B cell (primary cell): ENCODE measurements around the gene RANBP9. TPM values are rescaled to one million over a fixed set of nuclear protein-coding genes. Genes with fewer than 3 reads are reported as not detected.

Experiments used
- ATAC-seq: fragments of 200-7000 bp; cut with Tn5 transposase; one replicate; pipeline ENCODE4 v1.10.0; 2021; ENCODE audit warnings: low read depth, mild to moderate bottlenecking, moderate number of reproducible peaks, moderate library complexity
- CTCF ChIA-PET: fragments of 350-600 bp; sonication (Branson Sonifier 250); formaldehyde crosslinking; loops from one replicate; lab custom pipeline; 2021; ENCODE audit warnings: antibody characterized with exemption, inconsistent platforms; lab: Charles Lee
- POLR2A ChIA-PET: fragments of 350-600 bp; sonication (Branson Sonifier 250); formaldehyde crosslinking; loops from one replicate; lab custom pipeline; 2021; ENCODE audit warnings: antibody characterized with exemption; lab: Charles Lee
- DNase-seq: peaks from one replicate; pipeline ENCODE4 v3.0.0; 2013
- H2AFZ ChIP-seq: 2 replicates; pipeline ENCODE4 v1.6.1; 2012; ENCODE audit warnings: mild to moderate bottlenecking, low read depth, low read length; ENCODE audit not compliant: insufficient read depth, poor library complexity, severe bottlenecking
- H3K27ac ChIP-seq, 2 donors: 1 replicate in 1 of 2; 2 replicates in 1 of 2; pipeline ENCODE4 v1.5.1; 2012 to 2013; ENCODE audit warnings: low read length in 2 of 2, mild to moderate bottlenecking in 2 of 2, moderate library complexity in 1 of 2
- H3K27me3 ChIP-seq, 4 experiments: fragments of 200-600 bp in 1 of 4; sonication (generic) in 1 of 4; replicated peaks in 1 of 4; 1 replicate in 2 of 4; 2 replicates in 2 of 4; pipeline versions ENCODE4 v1.6.1 to v1.7.0; 2013 to 2016; ENCODE audit warnings: low read length in 3 of 4, mild to moderate bottlenecking in 2 of 4, mixed read lengths in 1 of 4, moderate library complexity in 1 of 4; ENCODE audit not compliant: insufficient read depth in 4 of 4, control insufficient read depth in 3 of 4; ENCODE audit errors: control extremely low read depth in 1 of 4
- H3K36me3 ChIP-seq, 2 experiments: replicated peaks in 1 of 2; 1 replicate in 1 of 2; 2 replicates in 1 of 2; pipeline versions ENCODE4 v1.6.1 to v1.7.1; 2013; ENCODE audit warnings: low read length in 1 of 2; ENCODE audit not compliant: insufficient read depth in 2 of 2, control insufficient read depth in 1 of 2; ENCODE audit errors: control extremely low read depth in 1 of 2, extremely low read depth in 1 of 2
- H3K4me1 ChIP-seq, 2 donors: fragments of 200-600 bp in 1 of 2; sonication (generic) in 1 of 2; 1 replicate in 1 of 2; 2 replicates in 1 of 2; pipeline versions ENCODE4 v1.5.1 to v1.6.1; 2013 to 2017; ENCODE audit warnings: low read length in 2 of 2; ENCODE audit not compliant: control insufficient read depth in 2 of 2, insufficient read depth in 2 of 2
- H3K4me2 ChIP-seq: replicated peaks from 2 replicates; pipeline ENCODE3; 2012; ENCODE audit warnings: mild to moderate bottlenecking, low read depth, low read length; ENCODE audit not compliant: poor library complexity, severe bottlenecking
- H3K4me3 ChIP-seq, 5 experiments: fragments of 200-600 bp in 1 of 5; sonication (generic) in 1 of 5; 1 replicate in 3 of 5; 2 replicates in 2 of 5; pipeline versions ENCODE4 v1.5.1 to v1.7.0; 2011 to 2016; ENCODE audit warnings: low read length in 4 of 5, mild to moderate bottlenecking in 4 of 5, low read depth in 2 of 5, control low read depth in 1 of 5, moderate library complexity in 1 of 5; ENCODE audit not compliant: insufficient read depth in 1 of 5; ENCODE audit errors: control extremely low read depth in 1 of 5, extremely low read depth in 1 of 5
- H3K79me2 ChIP-seq: fragments of 200-600 bp; sonication (generic); one replicate; pipeline ENCODE4 v1.6.0; 2016; ENCODE audit warnings: low read length; ENCODE audit not compliant: control insufficient read depth, insufficient read depth
- H3K9ac ChIP-seq: fragments of 200-600 bp; sonication (generic); 2 replicates; pipeline ENCODE4 v1.6.1; 2017; ENCODE audit warnings: mild to moderate bottlenecking, low read length, moderate library complexity
- H3K9me3 ChIP-seq, 3 donors: one replicate each; pipeline versions ENCODE4 v1.6.1 to v1.7.1; 2013; ENCODE audit warnings: low read length in 2 of 3; ENCODE audit not compliant: control insufficient read depth in 2 of 3, insufficient read depth in 1 of 3; ENCODE audit errors: control extremely low read depth in 1 of 3
- H4K20me1 ChIP-seq: 2 replicates; pipeline ENCODE4 v1.6.0; 2012; ENCODE audit warnings: mild to moderate bottlenecking, low read length; ENCODE audit not compliant: insufficient read depth, control insufficient read depth, poor library complexity, severe bottlenecking
- H3K27ac Mint-ChIP-seq: one replicate; pipeline ENCODE4 v1.8.0; 2021; ENCODE audit warnings: mixed read lengths
- H3K27me3 Mint-ChIP-seq: one replicate; pipeline ENCODE4 v1.8.0; 2021; ENCODE audit warnings: mixed read lengths
- H3K4me1 Mint-ChIP-seq: one replicate; pipeline ENCODE4 v1.8.0; 2021; ENCODE audit warnings: mixed read lengths
- H3K4me3 Mint-ChIP-seq: one replicate; pipeline ENCODE4 v1.8.0; 2021; ENCODE audit warnings: mixed read lengths
- H3K9me3 Mint-ChIP-seq: one replicate; pipeline ENCODE4 v1.8.0; 2022; ENCODE audit warnings: mixed read lengths; ENCODE audit not compliant: insufficient read depth
- EZH2 ChIP-seq: IDR thresholded peaks from 2 replicates; pipeline ENCODE4 v1.6.1; 2012; ENCODE audit warnings: borderline replicate concordance, low read depth, mild to moderate bottlenecking, moderate library complexity, low read length; ENCODE audit not compliant: insufficient read depth, poor library complexity, severe bottlenecking
- WGBS: methylation state at CpG from one replicate; pipeline ENCODE4 v1.1.5; 2013; ENCODE audit warnings: missing lambda C conversion rate; ENCODE audit not compliant: insufficient coverage; 5-methylcytosine and 5-hydroxymethylcytosine counted together
- intact Hi-C: fragments of 100-400 bp; cut with micrococcal nuclease; formaldehyde crosslinking; loops from one replicate; pipeline ENCODE4 v1.10.0; 2022
- polyA plus RNA-seq: library from polyadenylated mRNA; depleted of rRNA; stranded (reverse); fragments of >200 nt; gene quantifications from 2 replicates; pipeline ENCODE4 v1.2.3, GENCODE V29; 2012
- total RNA-seq, 2 donors: library from RNA; stranded (reverse); fragments of 120-200 nt in 1 of 2; gene quantifications; 1 replicate in 1 of 2; 2 replicates in 1 of 2; pipeline versions ENCODE4 v1.2.3 to v1.2.4, GENCODE V29; 2013 to 2022
- TF ChIP-seq, protein P1 (sequence below): fragments of 200-600 bp; IDR thresholded peaks from one replicate; pipeline ENCODE4 v1.8.0; 2022; ENCODE audit warnings: antibody characterized with exemption, mild to moderate bottlenecking

Gene RANBP9
- total and polyA plus RNA-seq, 2 donors (not counting 1 experiment from before 2014, with no cell fraction given), result 20.0 to 34.1 TPM

DNA sequence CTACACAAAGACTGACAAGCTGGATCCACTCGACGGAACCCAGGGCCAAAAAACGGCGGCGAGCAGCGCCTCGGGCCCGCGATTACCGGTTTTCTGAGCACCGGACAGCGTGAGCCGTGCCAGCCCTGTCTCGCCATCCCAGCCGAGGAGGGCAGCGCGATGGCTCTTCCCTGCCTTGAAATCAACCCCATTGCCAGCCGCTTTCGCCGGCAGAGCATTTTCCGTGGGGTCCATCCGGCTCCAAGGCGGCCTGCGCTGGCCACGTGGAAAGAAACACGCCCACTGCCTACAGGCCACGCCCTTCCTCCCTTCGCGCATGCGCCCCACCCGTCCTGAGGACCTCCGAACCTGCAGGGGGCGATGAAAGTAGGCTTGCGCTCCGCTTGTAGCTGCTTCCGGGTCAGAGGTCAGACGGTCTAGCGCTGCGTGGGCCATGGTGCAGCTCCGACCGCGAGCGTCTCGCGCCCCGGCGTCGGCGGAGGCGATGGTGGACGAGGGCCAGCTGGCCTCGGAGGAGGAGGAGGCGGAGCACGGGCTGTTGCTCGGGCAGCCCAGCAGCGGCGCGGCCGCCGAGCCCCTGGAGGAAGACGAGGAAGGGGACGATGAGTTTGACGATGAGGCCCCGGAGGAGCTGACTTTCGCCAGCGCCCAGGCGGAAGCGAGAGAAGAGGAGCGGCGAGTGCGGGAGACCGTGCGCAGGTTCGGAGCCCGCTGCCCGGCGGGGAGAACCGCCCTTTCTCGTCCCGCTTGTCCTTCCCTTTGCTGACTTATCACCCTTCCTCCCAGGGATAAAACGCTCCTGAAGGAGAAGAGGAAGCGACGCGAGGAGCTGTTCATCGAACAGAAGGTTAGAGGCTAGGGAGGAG, 96.5 kb downstream of the RANBP9 start, which contains the start of gene NOL7:
Gene NOL7, plus strand, starts transcription at position 410 of the 866 bp plus-strand sequence. Its CDS starts 24 bp downstream, at position 434.
- intact Hi-C loops, result loop anchor here (1.0 to 10.0 kb wide), 9 partner anchors 41 to 1632 kb away; partner anchors contain the start of genes GFOD1, JARID2, MCUR1 and SIRT5
- H3K79me2 ChIP-seq, result peaks cover 24% of the 10 kb centered on the region
- TF ChIP-seq EZH2, result no peak
- TF ChIP-seq, protein P1, sequence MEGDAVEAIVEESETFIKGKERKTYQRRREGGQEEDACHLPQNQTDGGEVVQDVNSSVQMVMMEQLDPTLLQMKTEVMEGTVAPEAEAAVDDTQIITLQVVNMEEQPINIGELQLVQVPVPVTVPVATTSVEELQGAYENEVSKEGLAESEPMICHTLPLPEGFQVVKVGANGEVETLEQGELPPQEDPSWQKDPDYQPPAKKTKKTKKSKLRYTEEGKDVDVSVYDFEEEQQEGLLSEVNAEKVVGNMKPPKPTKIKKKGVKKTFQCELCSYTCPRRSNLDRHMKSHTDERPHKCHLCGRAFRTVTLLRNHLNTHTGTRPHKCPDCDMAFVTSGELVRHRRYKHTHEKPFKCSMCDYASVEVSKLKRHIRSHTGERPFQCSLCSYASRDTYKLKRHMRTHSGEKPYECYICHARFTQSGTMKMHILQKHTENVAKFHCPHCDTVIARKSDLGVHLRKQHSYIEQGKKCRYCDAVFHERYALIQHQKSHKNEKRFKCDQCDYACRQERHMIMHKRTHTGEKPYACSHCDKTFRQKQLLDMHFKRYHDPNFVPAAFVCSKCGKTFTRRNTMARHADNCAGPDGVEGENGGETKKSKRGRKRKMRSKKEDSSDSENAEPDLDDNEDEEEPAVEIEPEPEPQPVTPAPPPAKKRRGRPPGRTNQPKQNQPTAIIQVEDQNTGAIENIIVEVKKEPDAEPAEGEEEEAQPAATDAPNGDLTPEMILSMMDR, result peak; percentile 86
- peaks cover 25% of the 10 kb centered on the region for H4K20me1 ChIP-seq
- DNase-seq (peak; percentile 99), ATAC-seq (peak; percentile 93)
- ChIA-PET POLR2A (interaction anchor here (0.6 to 2.8 kb wide), 14 partner anchors 15 to 422 kb away, joined by 3 to 31 read pairs (median 4); partner anchors contain the start of genes GFOD1, MCUR1, SIRT5 and TBC1D7), CTCF (interaction anchor here (0.6 to 7.2 kb wide), 25 partner anchors 10 to 337 kb away, joined by 3 to 53 read pairs (median 6); partner anchors contain the start of genes GFOD1, RANBP9, SIRT5 and TBC1D7)
- Mint-ChIP-seq H3K9me3 (no peaks in the 10 kb centered on the region), H3K27me3 (no peaks in the 10 kb centered on the region), H3K27ac (peak within 1 kb of the TSS; percentile 97), H3K4me1 (peaks cover 46% of the 10 kb centered on the region), H3K4me3 (peak within 1 kb of the TSS; percentile 97)
- H3K4me1 ChIP-seq, result peaks cover 16 to 22% of the 10 kb centered on the region in 2 donors
- H3K9me3 ChIP-seq, result no peaks in the 10 kb centered on the region
- H3K27me3 ChIP-seq, result no peaks in the 10 kb centered on the region
- peak within 1 kb of the TSS; percentile 90 for H3K4me2 ChIP-seq
- H3K4me3 ChIP-seq, result peak within 1 kb of the TSS; percentile 79 to 94 (median 93)
- peak within 1 kb of the TSS; percentile 81 for H3K9ac ChIP-seq
- H2AFZ ChIP-seq, result peak within 1 kb of the TSS; percentile 90
- peaks cover 0 to 35% of the 10 kb centered on the region in 2 experiments for H3K36me3 ChIP-seq
- peak within 1 kb of the TSS; percentile 73 to 82 for H3K27ac ChIP-seq
- under 1% methylated on average over 74 of the region's 85 CpGs for WGBS
